Measurements from ENCODE around the gene ACOT2.
"Not testable (repeated sequence)": the region's sequence is repeated elsewhere in the genome, so short reads cannot be mapped to it uniquely, and the experiment has no call there.

DNA sequence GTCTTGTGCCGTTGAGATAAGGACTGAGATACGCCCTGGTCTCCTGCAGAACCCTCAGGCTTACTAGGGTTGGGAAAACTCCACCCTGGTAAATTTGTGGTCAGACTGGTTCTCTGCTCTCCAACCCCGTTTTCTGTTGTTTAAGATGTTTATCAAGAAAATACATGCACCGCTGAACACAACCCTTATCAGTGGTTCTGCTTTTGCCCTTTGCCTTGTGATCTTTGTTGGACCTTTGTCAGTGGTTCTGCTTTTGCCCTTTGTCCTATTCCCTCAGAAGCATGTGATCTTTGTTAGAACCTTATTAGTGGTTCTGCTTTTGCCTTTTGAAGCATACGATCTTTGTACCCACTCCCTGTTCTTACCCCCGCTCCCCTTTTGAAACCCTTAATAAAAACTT is 6.3 kb upstream of the ACOT2 start:
- TF ChIP-seq CTCF, POLR2A (IDR thresholded peaks at IDR 0.05): not testable (repeated sequence)

Measured in adrenal gland (tissue), 5 donors.